Activated T-cell treated with anti-CD3 and anti-CD28 coated beads, Interleukin-2, amount 50 U/mL, for 72 hours (primary cell): ENCODE results near the gene PDE6A. TPM values are rescaled to one million over a fixed set of nuclear protein-coding genes. Genes with fewer than 3 reads are reported as not detected.
A peak's percentile ranks its signal among the peaks of the same experiment; 100 is the strongest.

Experiments used
- ATAC-seq, 2 donors: fragments of 150-1000 bp; cut with Tn5 transposase; replicated peaks in 1 of 2; 2 replicates each; pipeline ENCODE4 v1.10.0; 2021; ENCODE audit warnings: moderate library complexity in 2 of 2, mild to moderate bottlenecking in 1 of 2
- DNase-seq, 2 donors: peaks; one replicate each; pipeline ENCODE4 v3.0.0; 2021 to 2022; ENCODE audit warnings: mixed read lengths in 1 of 2
- H3K27ac Mint-ChIP-seq: one replicate; pipeline ENCODE4 v1.8.0; 2022; ENCODE audit warnings: mild to moderate bottlenecking, moderate library complexity, mixed read lengths
- H3K27me3 Mint-ChIP-seq: one replicate; pipeline ENCODE4 v1.8.0; 2022; ENCODE audit warnings: low read depth, mixed read lengths
- H3K36me3 Mint-ChIP-seq, 2 donors: one replicate each; pipeline ENCODE4 v1.8.0; 2022; ENCODE audit warnings: mixed read lengths in 2 of 2, mild to moderate bottlenecking in 1 of 2; ENCODE audit not compliant: insufficient read depth in 2 of 2
- H3K4me1 Mint-ChIP-seq: one replicate; pipeline ENCODE4 v1.8.0; 2022; ENCODE audit warnings: low read depth, mixed read lengths
- H3K4me3 Mint-ChIP-seq, 2 donors: one replicate each; pipeline ENCODE4 v1.8.0; 2022; ENCODE audit warnings: mild to moderate bottlenecking in 2 of 2, mixed read lengths in 2 of 2, moderate library complexity in 2 of 2
- H3K9me3 Mint-ChIP-seq, 2 donors: one replicate each; pipeline ENCODE4 v1.8.0; 2022; ENCODE audit warnings: mixed read lengths in 2 of 2
- total RNA-seq, 2 donors: library from RNA; stranded (reverse); gene quantifications; one replicate each; pipeline ENCODE4 v1.2.3, GENCODE V29; 2022

PDE6A gene
- total RNA-seq, 2 donors from 2014 or later, result 0.05 TPM; not detected in 1

DNA sequence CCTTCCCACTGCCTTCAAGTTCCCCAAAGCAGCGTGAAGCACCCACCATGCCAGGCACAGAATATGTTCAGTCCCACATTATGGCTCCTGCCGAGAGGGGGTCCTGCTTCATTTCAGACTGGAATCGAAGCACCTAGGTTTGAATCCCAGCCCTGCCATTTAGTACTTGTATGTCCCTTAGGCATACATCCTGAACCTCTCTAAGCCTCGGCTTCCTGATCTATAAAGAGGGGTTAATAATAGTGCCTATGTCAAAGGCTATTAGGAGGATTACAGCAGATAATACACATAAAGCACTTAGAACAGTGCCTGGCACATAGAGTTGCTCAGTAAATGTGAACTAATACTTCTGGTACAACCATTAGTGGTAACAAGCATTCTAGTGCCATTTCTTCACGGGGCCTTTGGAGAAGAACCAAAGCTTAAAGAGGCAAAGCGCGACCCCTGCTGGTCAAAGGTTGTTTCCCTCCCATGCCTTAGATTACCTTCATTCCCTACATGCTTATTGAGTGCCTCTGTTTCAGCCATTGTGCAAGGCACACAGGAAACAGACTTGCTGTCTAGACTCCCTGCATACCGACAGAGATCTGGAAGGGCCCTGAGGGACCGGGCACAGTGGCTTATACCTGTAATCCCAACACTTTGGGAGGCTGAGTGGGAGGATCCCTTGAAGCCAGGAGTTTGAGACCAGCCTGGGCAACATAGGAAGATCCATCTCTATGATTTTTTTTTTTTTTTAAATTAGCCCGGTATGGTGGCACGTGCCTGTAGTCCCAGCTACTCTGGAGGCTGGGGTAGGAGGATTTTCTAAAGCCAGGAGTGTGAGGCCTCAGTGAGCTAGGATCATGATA is 116.2 kb downstream of the PDE6A start:
- H3K27me3 Mint-ChIP-seq, result no peaks in the 10 kb centered on the region
- H3K36me3 Mint-ChIP-seq, result no peaks in the 10 kb centered on the region
- no peak overlapping the region for H3K4me3 Mint-ChIP-seq
- peak; percentile 82 to 84 for DNase-seq
- H3K4me1 Mint-ChIP-seq, result peaks cover 6% of the 10 kb centered on the region
- H3K9me3 Mint-ChIP-seq, result no peaks in the 10 kb centered on the region
- no peak overlapping the region for H3K27ac Mint-ChIP-seq
- peak; percentile 55 to 71 for ATAC-seq

DNA sequence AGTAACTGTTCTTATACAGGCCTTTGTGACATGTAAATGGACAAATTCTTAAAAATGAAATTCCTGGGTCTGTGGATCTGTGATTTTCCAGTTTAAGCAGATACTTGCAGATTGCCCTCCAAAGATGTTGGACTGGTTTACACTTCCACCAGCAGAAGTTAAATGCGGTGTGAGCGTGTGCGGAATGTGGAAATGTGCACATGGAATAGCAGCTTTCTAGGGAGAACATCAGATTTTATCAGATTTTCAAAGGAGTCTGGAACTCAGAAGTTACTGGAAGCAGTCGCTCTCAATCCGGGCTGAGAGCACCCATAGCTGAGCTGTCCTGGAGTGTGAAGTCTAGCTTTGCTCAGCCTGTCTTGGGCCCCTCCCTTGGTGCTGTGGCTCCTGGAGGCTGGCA is 117.0 kb downstream of the PDE6A start:
- H3K36me3 Mint-ChIP-seq, result no peaks in the 10 kb centered on the region
- no peak overlapping the region for H3K27ac Mint-ChIP-seq
- ATAC-seq (no peak), DNase-seq (no peak)
- no peaks in the 10 kb centered on the region for H3K9me3 Mint-ChIP-seq
- H3K4me1 Mint-ChIP-seq, result peaks cover 6% of the 10 kb centered on the region
- H3K4me3 Mint-ChIP-seq, result no peak overlapping the region
- H3K27me3 Mint-ChIP-seq, result no peaks in the 10 kb centered on the region

DNA sequence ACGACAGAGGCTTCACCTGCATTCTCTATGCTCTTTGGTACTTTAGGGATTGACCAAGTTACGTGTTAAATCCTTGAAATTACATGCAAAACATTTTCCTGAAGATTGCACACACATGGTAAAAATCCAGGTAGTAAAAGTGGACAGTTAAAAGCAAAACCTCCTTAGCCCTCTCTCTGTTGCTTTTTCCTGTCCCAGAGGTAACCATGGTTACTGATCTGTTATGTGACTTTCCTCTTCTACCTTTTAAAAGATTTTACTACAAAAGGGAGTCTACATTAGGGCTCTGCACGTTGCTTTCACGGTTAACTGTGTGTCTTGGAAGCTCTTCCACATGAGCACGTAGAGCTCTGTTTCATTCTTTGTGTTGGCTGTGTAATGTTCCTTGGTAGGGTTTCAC is 117.5 kb downstream of the PDE6A start:
- no peak overlapping the region for H3K27ac Mint-ChIP-seq
- H3K9me3 Mint-ChIP-seq, result no peaks in the 10 kb centered on the region
- ATAC-seq, result no peak
- H3K36me3 Mint-ChIP-seq, result no peaks in the 10 kb centered on the region
- peaks cover 6% of the 10 kb centered on the region for H3K4me1 Mint-ChIP-seq
- no peaks in the 10 kb centered on the region for H3K27me3 Mint-ChIP-seq
- no peak overlapping the region for H3K4me3 Mint-ChIP-seq
- no peak for DNase-seq

DNA sequence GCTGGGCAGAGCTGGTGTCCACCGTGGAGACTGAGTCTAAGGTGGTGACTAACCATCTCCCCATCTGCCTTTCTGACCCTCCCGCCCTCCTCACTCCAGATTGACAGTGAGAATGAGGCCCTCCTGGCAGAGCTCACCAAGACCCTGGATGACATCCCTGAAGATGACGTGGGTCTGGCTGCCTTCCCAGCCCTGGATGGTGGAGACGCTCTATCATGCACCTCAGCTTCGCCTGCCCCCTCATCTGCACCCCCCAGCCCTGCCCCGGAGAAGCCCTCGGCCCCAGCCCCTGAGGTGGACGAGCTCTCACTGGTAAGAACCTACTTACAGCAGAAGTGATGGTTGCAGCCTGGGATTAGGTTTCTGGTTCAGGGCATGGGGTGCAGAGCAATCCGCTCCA is 118.0 kb downstream of the PDE6A start:
- H3K4me3 Mint-ChIP-seq, result no peak overlapping the region
- no peaks in the 10 kb centered on the region for H3K9me3 Mint-ChIP-seq
- no peaks in the 10 kb centered on the region for H3K27me3 Mint-ChIP-seq
- peaks cover 4% of the 10 kb centered on the region for H3K4me1 Mint-ChIP-seq
- ATAC-seq (no peak), DNase-seq (no peak)
- no peak overlapping the region for H3K27ac Mint-ChIP-seq
- H3K36me3 Mint-ChIP-seq, result no peaks in the 10 kb centered on the region

DNA sequence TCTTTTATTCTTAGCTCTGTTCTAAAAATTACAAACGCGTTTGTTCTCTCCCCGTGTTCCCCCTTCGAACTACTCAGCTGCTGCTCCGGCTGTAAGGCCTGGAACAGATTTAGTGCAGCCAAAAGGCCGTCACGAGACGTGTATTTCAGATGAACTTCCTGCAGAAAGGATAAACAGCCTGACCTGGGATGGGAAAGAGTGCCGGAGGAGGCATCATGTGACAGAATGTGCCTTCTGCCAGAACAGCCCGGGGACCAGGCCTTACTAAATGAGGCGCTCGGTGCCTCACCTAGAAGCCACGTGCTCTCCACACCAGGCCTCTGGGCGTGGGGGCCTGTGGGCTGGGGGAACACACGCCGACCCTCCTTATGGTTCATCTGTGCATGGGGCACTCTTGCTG is 119.7 kb downstream of the PDE6A start:
- Mint-ChIP-seq H3K27me3 (no peaks in the 10 kb centered on the region), H3K9me3 (no peaks in the 10 kb centered on the region), H3K4me3 (no peak overlapping the region), H3K4me1 (no peaks in the 10 kb centered on the region), H3K36me3 (no peaks in the 10 kb centered on the region), H3K27ac (no peak overlapping the region)
- no peak for ATAC-seq
- no peak for DNase-seq

DNA sequence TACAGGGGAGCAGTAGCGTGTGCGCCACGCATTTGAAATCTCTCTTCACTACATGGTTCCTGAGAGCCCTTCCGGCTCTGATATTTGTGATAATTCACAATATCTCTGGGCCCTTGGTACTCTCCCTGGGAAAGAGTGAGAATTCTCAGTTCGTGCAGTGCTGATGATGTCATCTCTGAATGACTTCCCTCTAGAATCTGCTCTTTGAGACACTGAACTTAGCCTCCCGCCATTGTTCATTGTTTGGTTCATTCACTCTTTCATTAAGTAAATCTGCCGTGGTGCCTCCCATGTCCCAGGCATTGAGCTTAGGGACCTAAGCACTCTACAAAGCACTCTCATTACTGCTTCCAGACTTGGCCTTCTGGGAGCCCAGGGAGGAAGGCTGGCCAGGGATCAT is 120.5 kb downstream of the PDE6A start:
- H3K36me3 Mint-ChIP-seq, result no peaks in the 10 kb centered on the region
- H3K4me1 Mint-ChIP-seq, result no peaks in the 10 kb centered on the region
- ATAC-seq (no peak), DNase-seq (no peak)
- H3K27me3 Mint-ChIP-seq, result no peaks in the 10 kb centered on the region
- no peak overlapping the region for H3K4me3 Mint-ChIP-seq
- H3K9me3 Mint-ChIP-seq, result no peaks in the 10 kb centered on the region
- no peak overlapping the region for H3K27ac Mint-ChIP-seq

DNA sequence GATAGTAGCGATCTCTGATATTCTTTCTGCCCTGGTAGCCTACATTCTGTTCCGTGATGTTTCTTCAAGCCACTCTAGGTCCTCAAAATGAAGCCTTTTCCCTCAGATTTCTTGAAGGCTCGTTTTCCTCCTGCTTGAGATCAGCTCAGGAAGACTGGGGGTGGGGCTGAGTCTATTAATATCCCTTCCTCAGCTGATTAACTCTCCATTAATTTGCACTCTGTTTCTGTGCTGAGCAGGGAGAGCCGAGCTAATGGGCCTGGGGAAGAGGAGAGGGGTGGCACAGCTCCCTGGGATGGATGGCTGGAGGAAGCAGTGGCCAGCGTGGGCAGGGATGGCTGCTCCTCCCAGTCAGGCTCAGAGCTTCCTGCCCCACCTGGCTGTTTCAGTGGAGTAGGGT is 121.2 kb downstream of the PDE6A start:
- H3K9me3 Mint-ChIP-seq, result no peaks in the 10 kb centered on the region
- H3K36me3 Mint-ChIP-seq, result no peaks in the 10 kb centered on the region
- no peak overlapping the region for H3K27ac Mint-ChIP-seq
- DNase-seq (no peak), ATAC-seq (no peak)
- H3K27me3 Mint-ChIP-seq, result no peaks in the 10 kb centered on the region
- no peaks in the 10 kb centered on the region for H3K4me1 Mint-ChIP-seq
- H3K4me3 Mint-ChIP-seq, result no peak overlapping the region

DNA sequence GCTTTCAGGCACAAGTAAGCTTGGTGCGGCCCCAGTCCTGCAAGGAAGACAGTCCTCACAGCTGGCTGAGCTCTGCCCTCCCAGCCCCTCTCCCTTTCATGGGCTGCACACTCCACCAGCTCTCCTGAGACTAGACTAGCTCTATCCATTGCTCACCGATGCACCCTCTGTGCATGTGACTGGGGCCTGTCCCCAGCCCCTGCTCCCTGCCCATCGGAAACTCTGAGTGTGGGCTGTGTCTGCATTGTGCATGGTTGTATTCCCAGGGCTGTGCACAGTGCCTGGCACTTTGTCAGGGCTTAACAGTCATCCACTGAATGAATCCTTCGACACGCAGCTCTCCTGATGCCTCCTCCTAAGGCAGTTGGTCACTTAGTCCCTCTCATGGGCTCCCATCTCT is 122.3 kb downstream of the PDE6A start:
- Mint-ChIP-seq H3K9me3 (no peaks in the 10 kb centered on the region), H3K27ac (no peak overlapping the region), H3K27me3 (no peaks in the 10 kb centered on the region), H3K36me3 (no peaks in the 10 kb centered on the region), H3K4me3 (no peak overlapping the region), H3K4me1 (no peaks in the 10 kb centered on the region)
- DNase-seq (no peak), ATAC-seq (no peak)

DNA sequence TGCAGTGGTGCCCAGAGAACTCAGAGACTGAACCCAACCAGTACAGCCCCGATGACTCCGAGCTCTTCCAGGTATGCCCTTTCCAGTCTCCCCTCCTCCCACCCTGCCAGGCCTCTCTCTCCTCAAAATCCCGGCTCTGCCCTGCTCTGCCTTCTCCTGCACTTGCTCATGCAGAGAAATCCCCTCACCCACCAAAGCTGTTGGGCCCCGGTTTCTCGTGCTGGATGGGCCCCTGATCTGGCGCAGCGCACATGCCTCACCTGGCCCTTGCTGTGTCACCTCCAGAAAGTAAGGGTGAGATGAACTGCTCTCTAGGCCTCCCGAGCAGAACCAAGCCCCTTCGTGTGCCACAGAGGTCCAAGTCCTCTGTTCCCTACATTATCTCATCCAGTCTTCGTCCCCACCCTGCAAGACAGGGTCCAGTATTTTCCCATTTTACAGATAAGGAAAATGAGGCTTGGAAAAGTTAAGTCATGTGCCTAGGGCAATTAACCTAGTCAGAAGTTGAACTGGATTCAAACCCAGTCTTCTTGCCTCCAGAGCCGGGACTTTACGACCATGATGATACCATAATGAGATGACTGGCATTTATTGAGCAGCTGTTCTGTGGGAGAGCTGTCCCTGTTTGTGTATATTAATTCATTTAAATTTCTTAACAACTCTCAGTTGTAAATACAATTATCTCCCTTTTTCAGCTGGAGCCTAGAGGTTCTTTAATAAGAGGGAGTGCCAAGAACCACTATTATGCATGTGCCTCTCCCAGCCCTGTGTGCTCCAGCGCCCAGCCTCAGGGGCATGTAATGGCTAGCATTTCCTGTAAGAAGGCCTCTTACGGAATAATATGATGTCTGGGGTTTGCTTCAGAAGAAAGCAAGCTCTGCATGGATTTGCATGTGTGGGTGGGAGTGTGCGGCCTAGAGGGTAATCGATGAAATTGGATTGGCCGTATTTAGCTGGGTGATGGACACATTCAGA is 123.8 kb downstream of the PDE6A start:
- Mint-ChIP-seq H3K27ac (no peak overlapping the region), H3K9me3 (no peaks in the 10 kb centered on the region), H3K4me1 (no peaks in the 10 kb centered on the region), H3K27me3 (no peaks in the 10 kb centered on the region), H3K36me3 (no peaks in the 10 kb centered on the region), H3K4me3 (no peak overlapping the region)
- DNase-seq, result no peak
- no peak for ATAC-seq

DNA sequence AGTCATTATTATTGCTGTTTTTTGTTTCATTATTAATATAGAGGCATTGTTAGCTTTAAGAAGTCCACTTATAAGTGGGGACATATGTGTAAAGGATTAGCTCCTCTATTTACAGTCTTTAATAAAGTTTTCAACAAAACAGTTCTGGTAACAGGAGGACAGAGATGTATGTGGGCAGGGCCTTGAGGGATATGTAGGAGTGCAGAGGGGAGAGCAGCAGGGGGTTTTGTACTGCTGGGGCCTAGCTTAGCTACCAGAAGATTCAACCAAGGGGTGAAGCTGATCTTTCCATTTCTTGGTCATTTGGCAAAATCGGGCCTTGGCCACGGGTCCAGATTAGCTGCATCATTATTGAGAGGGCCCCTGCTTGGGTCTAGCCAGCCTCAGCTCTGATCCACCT is 124.6 kb downstream of the PDE6A start:
- ATAC-seq, result no peak
- Mint-ChIP-seq H3K4me3 (no peak overlapping the region), H3K27ac (no peak overlapping the region)

DNA sequence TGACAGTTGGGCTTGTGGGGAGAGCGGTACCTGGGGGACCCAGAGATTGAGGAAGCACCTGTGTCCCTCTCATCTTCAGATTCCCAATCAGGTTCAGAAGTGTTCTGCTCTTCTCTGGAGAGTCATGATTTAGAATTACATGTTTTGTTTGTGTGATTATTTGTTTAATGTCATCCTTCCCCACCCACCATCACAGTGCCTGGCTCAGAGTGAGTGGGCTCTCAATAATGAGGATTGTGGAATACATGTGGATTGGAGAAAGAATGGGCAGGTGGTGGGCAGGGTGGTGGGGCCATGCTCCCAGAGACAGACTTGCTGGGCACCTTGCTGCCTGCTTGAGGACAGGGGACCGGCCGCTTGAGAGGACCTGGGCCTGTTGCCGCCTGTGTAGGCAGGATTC is 126.5 kb downstream of the PDE6A start:
- no peak for DNase-seq
- Mint-ChIP-seq H3K4me1 (no peaks in the 10 kb centered on the region), H3K27ac (no peak overlapping the region), H3K36me3 (no peaks in the 10 kb centered on the region), H3K4me3 (no peak overlapping the region), H3K27me3 (no peaks in the 10 kb centered on the region), H3K9me3 (no peaks in the 10 kb centered on the region)
- ATAC-seq, result no peak

More for the DNA sequence above, 124.6 kb downstream of the PDE6A start:
- H3K27me3 Mint-ChIP-seq, result no peaks in the 10 kb centered on the region
- no peaks in the 10 kb centered on the region for H3K9me3 Mint-ChIP-seq
- no peaks in the 10 kb centered on the region for H3K36me3 Mint-ChIP-seq
- H3K4me1 Mint-ChIP-seq, result no peaks in the 10 kb centered on the region
- DNase-seq, result no peak

DNA sequence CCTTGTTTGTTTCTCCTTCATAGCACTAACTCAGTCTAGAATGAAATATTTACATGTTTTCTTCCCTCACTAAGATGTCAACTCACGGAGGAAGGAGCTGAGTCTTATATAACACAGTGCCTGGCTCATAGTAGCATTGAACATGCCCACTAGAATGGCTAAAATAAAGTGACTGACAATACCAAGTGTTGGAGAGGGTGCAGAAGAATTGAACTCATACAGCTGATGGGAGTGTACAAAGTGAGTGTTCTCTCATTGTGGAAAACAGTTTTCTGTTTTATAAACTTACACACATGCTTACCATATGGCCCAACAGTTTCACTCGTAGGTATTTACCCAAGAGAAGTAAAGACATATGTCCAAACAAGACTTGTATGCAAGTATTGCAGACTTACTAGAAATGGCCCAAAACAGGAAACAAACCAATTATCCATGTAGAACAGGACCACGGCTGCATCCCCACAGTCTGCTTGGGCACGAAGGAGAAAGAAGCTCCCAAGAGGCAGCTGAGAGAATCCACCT is 127.0 kb downstream of the PDE6A start:
- Mint-ChIP-seq H3K27ac (no peak overlapping the region), H3K9me3 (no peaks in the 10 kb centered on the region), H3K4me3 (no peak overlapping the region), H3K4me1 (no peaks in the 10 kb centered on the region), H3K27me3 (no peaks in the 10 kb centered on the region), H3K36me3 (no peaks in the 10 kb centered on the region)
- no peak for ATAC-seq
- DNase-seq, result no peak

DNA sequence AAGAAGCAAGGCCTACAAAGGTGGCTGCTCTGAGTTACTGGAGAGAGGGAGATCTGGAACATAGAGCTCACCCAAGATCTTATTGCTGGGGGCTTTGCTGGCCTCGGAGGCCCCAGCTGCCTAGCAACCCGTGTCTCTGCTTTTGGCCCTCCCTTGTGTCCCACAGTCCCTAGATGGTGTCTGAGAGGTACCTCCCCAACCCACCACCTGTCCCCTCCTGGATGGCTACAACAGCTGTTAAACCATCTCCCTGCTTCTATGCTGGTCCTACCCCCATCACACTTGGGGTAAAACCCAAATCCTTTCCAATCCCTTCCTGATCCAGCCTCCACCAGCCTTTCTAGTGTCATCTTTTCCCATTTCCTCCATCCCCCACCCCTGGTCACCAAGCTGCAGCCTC is 127.9 kb downstream of the PDE6A start:
- H3K4me3 Mint-ChIP-seq, result no peak overlapping the region
- DNase-seq (no peak), ATAC-seq (no peak)
- H3K27ac Mint-ChIP-seq, result no peak overlapping the region
- no peaks in the 10 kb centered on the region for H3K4me1 Mint-ChIP-seq
- H3K27me3 Mint-ChIP-seq, result no peaks in the 10 kb centered on the region
- no peaks in the 10 kb centered on the region for H3K9me3 Mint-ChIP-seq
- H3K36me3 Mint-ChIP-seq, result no peaks in the 10 kb centered on the region
